ENCODE results near the gene FAM13A. TPM values are rescaled to one million over a fixed set of nuclear protein-coding genes. Genes with fewer than 3 reads are reported as not detected.

Gene FAM13A
- total RNA-seq, 4 donors from 2014 or later = 5.2 to 19.1 (median 8.2) TPM

DNA sequence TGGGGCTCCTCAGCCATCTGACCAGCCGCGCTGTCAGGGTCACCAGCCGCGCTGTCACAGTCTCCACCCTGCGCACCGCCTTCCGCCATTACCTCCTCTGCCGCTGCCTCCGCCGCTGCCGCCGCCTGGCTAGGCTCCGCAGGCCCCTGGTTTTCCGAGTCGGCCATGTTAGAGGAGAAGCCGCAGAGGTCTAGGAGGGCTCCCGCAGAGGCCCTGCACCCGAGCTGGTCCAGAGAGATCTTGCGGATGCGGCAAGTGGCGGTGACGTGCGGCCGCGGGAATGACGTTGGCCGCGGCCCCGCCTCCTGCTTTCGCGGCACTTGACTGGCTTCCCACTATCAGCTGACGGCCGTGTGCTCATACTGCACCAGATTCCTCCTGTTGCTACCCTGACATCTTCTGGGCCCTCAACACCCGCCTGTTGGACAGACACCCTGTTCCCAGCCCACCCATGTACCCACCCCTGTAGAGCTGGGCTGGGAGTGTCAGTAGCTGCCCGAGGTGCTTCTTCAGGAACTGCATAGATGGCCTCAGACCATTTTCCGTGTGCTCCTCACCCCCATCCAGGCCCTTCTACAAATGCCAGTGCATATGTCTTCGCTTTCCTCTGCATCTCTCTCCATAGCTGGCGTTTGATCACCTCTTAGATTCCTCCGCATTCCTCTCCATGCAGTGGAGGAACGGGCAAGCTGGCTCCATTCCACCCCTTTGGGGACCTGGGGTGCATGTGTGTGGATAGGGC, 359.2 kb downstream of the FAM13A start, which contains the start of gene NAP1L5:
NAP1L5 (minus strand) TSS at position 242 of the 742 bp plus-strand sequence; CDS start at position 167, 75 bp downstream.
- 50 to 68% methylated on average over 33 to 37 of the region's 40 CpGs for WGBS, 2 donors
- Histone ChIP-seq H3K27me3 (no peaks in the 10 kb centered on the region), H3K4me3 (peak within 1 kb of the TSS; percentile 43 to 67 (median 62)), H3K27ac (peak within 1 kb of the TSS; percentile 57 to 83 (median 76)), H3K9me3 (no peaks in the 10 kb centered on the region), H3K4me1 (peaks cover 0 to 9% (median 0%) of the 10 kb centered on the region in 3 donors), H3K36me3 (peaks cover 0 to 51% (median 0%) of the 10 kb centered on the region in 3 donors)
- TF ChIP-seq POLR2A (IDR thresholded peaks at IDR 0.05) (peak in 2 of 4 donors; percentile 18 to 41), CTCF (IDR thresholded peaks at IDR 0.05) (no peak)
- no peak for DNase-seq
- intact Hi-C loops (cut with DNase I) = no loop called here

GRCh38 chr4:88697141-88697540, 359.8 kb downstream of the FAM13A start:
- H3K9me3 ChIP-seq = no peaks in the 10 kb centered on the region
- H3K27me3 ChIP-seq = no peaks in the 10 kb centered on the region
- H3K4me3 ChIP-seq = peak overlapping the region; percentile 43 to 67 (median 62)
- H3K36me3 ChIP-seq = peaks cover 0 to 51% (median 0%) of the 10 kb centered on the region in 3 donors
- H3K27ac ChIP-seq = peak overlapping the region; percentile 57 to 83 (median 76)
- H3K4me1 ChIP-seq = peaks cover 0 to 9% (median 0%) of the 10 kb centered on the region in 3 donors
- WGBS, 2 donors = 38 to 48% methylated on average over 18 of the region's 18 CpGs
- TF ChIP-seq CTCF (IDR thresholded peaks at IDR 0.05) = no peak
- TF ChIP-seq POLR2A (IDR thresholded peaks at IDR 0.05) = no peak
- intact Hi-C loops (cut with DNase I) = no loop called here
- no peak for DNase-seq

GRCh38 chr4:88696630-88697029, 360.4 kb downstream of the FAM13A start:
- Histone ChIP-seq H3K27me3 (no peaks in the 10 kb centered on the region), H3K4me1 (peaks cover 0 to 9% (median 0%) of the 10 kb centered on the region in 3 donors), H3K4me3 (peak overlapping the region; percentile 43 to 67 (median 62)), H3K27ac (peak overlapping the region in 2 of 4 donors; percentile 81 to 83), H3K9me3 (no peaks in the 10 kb centered on the region), H3K36me3 (peaks cover 0 to 49% (median 0%) of the 10 kb centered on the region in 3 donors)
- TF ChIP-seq CTCF (IDR thresholded peaks at IDR 0.05) = no peak
- TF ChIP-seq POLR2A (IDR thresholded peaks at IDR 0.05) = no peak
- intact Hi-C loops (cut with DNase I) = no loop called here
- WGBS, 2 donors = 50 to 59% methylated on average over 7 of the region's 7 CpGs
- DNase-seq = no peak

DNA sequence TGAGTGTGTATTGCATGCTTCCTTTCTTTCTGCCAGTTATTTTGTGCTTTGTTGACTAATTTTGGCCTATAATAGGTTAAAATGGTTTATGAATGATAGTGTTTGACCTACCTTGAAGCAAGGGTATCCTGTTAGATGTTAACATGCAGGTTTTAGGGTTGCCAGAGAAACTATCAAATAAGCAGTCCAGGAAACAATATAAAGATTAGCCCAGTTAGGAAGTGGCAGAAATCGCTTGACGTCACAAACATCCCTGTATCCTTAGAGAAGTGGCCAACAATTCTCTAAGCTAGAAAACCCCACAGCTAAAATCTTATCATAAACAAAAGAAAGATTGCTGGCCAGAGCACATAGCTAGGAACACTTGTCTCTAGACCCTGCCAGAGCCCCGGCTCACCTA, 363.2 kb downstream of the FAM13A start:
- H3K4me1 ChIP-seq = peaks cover 0 to 9% (median 0%) of the 10 kb centered on the region in 3 donors
- peaks cover 0 to 72% (median 0%) of the 10 kb centered on the region in 3 donors for H3K36me3 ChIP-seq
- peak overlapping the region in 1 of 4 donors; percentile 2 for H3K27ac ChIP-seq
- H3K4me3 ChIP-seq = no peak overlapping the region
- intact Hi-C loops (cut with DNase I) = no loop called here
- no peaks in the 10 kb centered on the region for H3K9me3 ChIP-seq
- no peak for DNase-seq
- no peaks in the 10 kb centered on the region for H3K27me3 ChIP-seq
- WGBS, 2 donors = 64 to 66% methylated on average over 3 of the region's 3 CpGs
- TF ChIP-seq CTCF (IDR thresholded peaks at IDR 0.05) (no peak), POLR2A (IDR thresholded peaks at IDR 0.05) (no peak)

- Histone ChIP-seq H3K36me3 (peaks cover 0 to 77% (median 4%) of the 10 kb centered on the region in 3 donors), H3K9me3 (no peaks in the 10 kb centered on the region), H3K4me3 (no peak overlapping the region), H3K4me1 (no peaks in the 10 kb centered on the region), H3K27ac (no peak overlapping the region), H3K27me3 (no peaks in the 10 kb centered on the region)
- DNase-seq = no peak
- TF ChIP-seq CTCF (IDR thresholded peaks at IDR 0.05) = no peak
- TF ChIP-seq POLR2A (IDR thresholded peaks at IDR 0.05) = no peak
- intact Hi-C loops (cut with DNase I) = no loop called here
- WGBS, 2 donors = 89 to 97% methylated on average over 3 of the region's 3 CpGs
Observed at GRCh38 chr4:88690355-88690754, 366.6 kb downstream of the FAM13A start.

All from esophagus squamous epithelium (tissue), 5 donors.